ENCODE results near the gene YIF1A. TPM values are rescaled to one million over a fixed set of nuclear protein-coding genes. Genes with fewer than 3 reads are reported as not detected.
A peak's percentile ranks its signal among the peaks of the same experiment; 100 is the strongest.

YIF1A gene
- total RNA-seq, 1 donor from 2014 or later = 19.0 TPM

DNA sequence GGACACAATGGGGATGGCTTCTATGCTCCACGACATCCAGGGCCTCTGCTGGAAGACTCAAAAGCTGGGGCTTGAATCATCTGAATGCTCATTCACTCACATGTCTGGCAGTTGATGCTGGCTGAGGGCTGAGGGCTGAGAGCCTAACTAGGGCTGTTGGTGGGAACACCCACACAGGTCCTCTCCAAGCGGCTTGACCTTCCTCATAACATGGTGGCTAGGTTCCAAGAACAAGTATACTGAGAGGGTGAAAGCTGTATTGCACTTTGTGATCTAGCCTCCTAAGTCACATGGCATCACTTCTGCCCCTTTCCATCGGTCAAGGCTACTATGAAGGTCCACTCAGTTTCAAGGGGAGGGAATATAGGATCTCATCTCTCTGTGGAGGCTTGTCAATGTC, 10.2 kb upstream of the YIF1A start:
- H3K9ac ChIP-seq = no peak overlapping the region
- H3K9me3 ChIP-seq (ENCODE audit: low read depth) = no peaks in the 10 kb centered on the region
- H3K27ac Mint-ChIP-seq = no peak overlapping the region
- H3K27ac ChIP-seq = no peak overlapping the region
- TF ChIP-seq EZH2 (IDR thresholded peaks at IDR 0.05) (no peak), EZH2phosphoT487 (IDR thresholded peaks at IDR 0.05) (no peak)
- TF ChIP-seq, protein P1, sequence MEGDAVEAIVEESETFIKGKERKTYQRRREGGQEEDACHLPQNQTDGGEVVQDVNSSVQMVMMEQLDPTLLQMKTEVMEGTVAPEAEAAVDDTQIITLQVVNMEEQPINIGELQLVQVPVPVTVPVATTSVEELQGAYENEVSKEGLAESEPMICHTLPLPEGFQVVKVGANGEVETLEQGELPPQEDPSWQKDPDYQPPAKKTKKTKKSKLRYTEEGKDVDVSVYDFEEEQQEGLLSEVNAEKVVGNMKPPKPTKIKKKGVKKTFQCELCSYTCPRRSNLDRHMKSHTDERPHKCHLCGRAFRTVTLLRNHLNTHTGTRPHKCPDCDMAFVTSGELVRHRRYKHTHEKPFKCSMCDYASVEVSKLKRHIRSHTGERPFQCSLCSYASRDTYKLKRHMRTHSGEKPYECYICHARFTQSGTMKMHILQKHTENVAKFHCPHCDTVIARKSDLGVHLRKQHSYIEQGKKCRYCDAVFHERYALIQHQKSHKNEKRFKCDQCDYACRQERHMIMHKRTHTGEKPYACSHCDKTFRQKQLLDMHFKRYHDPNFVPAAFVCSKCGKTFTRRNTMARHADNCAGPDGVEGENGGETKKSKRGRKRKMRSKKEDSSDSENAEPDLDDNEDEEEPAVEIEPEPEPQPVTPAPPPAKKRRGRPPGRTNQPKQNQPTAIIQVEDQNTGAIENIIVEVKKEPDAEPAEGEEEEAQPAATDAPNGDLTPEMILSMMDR (IDR thresholded peaks at IDR 0.05) = no peak
- peaks cover 20% of the 10 kb centered on the region for H3K27me3 Mint-ChIP-seq (ENCODE audit: insufficient read depth, low read depth)
- peaks cover 6% of the 10 kb centered on the region for H3F3A ChIP-seq (ENCODE audit: low read depth)
- no peak overlapping the region for H3K4me3 ChIP-seq
- H3K36me3 Mint-ChIP-seq = no peaks in the 10 kb centered on the region
- no peaks in the 10 kb centered on the region for H3K36me3 ChIP-seq
- H2AFZ ChIP-seq (replicated peaks) = no peak overlapping the region
- H3K4me1 Mint-ChIP-seq = peaks cover 14% of the 10 kb centered on the region
- peaks cover 3% of the 10 kb centered on the region for H3K27me3 ChIP-seq
- H3K4me2 ChIP-seq = no peak overlapping the region
- no peaks in the 10 kb centered on the region for H3K4me1 ChIP-seq
- DNase-seq (ENCODE audit: low spot score) = no peak
- no peaks in the 10 kb centered on the region for H4K20me1 ChIP-seq (ENCODE audit: low read depth)
- no peaks in the 10 kb centered on the region for H3K9me3 Mint-ChIP-seq
- peak overlapping the region; percentile 21 for H3K4me3 Mint-ChIP-seq
- no peaks in the 10 kb centered on the region for H3K79me2 ChIP-seq (ENCODE audit: low read depth)

DNA sequence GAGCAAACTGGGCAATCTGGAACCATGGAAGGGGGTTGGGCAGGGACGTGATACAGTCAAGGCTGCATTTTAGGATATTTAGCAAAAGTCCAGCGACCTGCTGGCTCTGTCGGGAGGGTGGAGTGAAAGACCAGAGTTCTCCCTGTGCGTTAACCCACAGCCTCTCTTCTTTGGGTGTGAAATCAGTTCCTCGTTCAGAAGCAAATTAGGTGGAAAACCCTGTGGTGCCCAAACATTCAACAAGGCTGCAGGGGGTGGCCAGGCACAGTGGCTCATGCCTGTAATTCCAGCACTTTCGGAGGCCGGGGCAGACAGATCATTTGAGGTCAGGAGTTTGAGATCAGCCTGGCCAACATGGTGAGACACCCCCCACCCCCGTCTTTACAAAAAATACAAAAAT, 8.7 kb upstream of the YIF1A start:
- TF ChIP-seq, protein P1 (IDR thresholded peaks at IDR 0.05) = no peak
- TF ChIP-seq EZH2phosphoT487 (IDR thresholded peaks at IDR 0.05) = no peak
- no peak for TF ChIP-seq EZH2 (IDR thresholded peaks at IDR 0.05)
- H2AFZ ChIP-seq (replicated peaks) = no peak overlapping the region
- peaks cover 6% of the 10 kb centered on the region for H3F3A ChIP-seq (ENCODE audit: low read depth)
- peaks cover 17% of the 10 kb centered on the region for H3K4me1 Mint-ChIP-seq
- H3K27ac ChIP-seq = no peak overlapping the region
- no peaks in the 10 kb centered on the region for H3K36me3 ChIP-seq
- H3K4me2 ChIP-seq = no peak overlapping the region
- no peak overlapping the region for H3K4me3 ChIP-seq
- no peaks in the 10 kb centered on the region for H3K79me2 ChIP-seq (ENCODE audit: low read depth)
- H3K4me3 Mint-ChIP-seq = peak overlapping the region; percentile 36
- H3K27ac Mint-ChIP-seq = no peak overlapping the region
- DNase-seq (ENCODE audit: low spot score) = no peak
- peaks cover 19% of the 10 kb centered on the region for H3K27me3 ChIP-seq
- no peaks in the 10 kb centered on the region for H3K4me1 ChIP-seq
- no peak overlapping the region for H3K9ac ChIP-seq
- no peaks in the 10 kb centered on the region for H3K36me3 Mint-ChIP-seq
- H3K9me3 ChIP-seq (ENCODE audit: low read depth) = no peaks in the 10 kb centered on the region
- peaks cover 31% of the 10 kb centered on the region for H3K27me3 Mint-ChIP-seq (ENCODE audit: insufficient read depth, low read depth)
- H3K9me3 Mint-ChIP-seq = peaks cover 3% of the 10 kb centered on the region
- H4K20me1 ChIP-seq (ENCODE audit: low read depth) = peaks cover 2% of the 10 kb centered on the region

DNA sequence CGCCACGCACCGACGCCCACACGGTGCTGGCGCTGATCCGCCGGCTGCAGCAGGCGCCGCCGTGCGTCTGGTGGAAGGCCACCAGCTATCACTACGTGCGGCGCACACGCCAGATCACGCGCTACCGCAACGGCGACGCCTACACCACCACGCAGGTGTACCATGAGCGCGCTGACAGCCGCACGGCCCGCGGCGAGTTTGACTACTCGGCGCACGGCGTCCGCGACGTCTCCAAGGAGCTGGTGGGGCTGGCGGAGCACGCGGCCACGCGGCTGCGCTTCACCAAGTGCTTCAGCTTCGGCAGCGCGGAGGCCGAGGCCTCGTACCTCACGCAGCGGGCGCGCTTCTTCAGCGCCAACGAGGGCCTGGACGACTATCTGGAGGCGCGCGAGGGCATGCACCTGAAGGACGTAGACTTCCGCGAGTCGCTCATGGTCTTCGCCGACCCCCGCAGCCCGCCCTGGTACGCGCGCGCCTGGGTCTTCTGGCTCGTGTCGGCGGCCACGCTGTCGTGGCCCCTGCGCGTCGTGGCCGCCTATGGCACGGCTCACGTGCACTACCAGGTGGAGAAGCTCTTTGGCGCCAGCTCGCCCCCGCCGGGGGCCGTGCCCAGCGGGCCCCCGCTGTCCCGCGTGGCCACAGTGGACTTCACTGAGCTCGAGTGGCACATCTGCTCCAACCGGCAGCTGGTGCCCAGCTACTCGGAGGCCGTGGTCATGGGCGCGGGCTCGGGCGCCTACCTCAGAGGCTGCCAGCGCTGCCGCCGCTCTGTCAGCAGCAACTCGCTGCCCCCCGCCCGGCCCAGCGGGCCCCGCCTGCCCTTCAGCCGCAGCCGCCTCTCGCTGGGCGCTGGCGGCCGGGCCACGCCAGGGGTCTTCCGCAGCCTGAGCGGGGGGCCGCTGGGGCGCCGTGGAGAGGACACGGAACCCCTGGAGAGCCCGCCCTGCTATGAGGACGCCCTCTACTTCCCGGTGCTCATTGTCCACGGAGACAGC, 6.0 kb upstream of the YIF1A start:
- H3K27ac ChIP-seq = no peak overlapping the region
- H3K36me3 ChIP-seq = no peaks in the 10 kb centered on the region
- H3K9me3 ChIP-seq (ENCODE audit: low read depth) = no peaks in the 10 kb centered on the region
- peaks cover 5% of the 10 kb centered on the region for H3K4me1 ChIP-seq
- H2AFZ ChIP-seq (replicated peaks) = no peak overlapping the region
- peaks cover 5% of the 10 kb centered on the region for H3K9me3 Mint-ChIP-seq
- DNase-seq (ENCODE audit: low spot score) = no peak
- H3K4me3 ChIP-seq = no peak overlapping the region
- peaks cover 30% of the 10 kb centered on the region for H3K4me1 Mint-ChIP-seq
- TF ChIP-seq EZH2phosphoT487 (IDR thresholded peaks at IDR 0.05) (no peak), EZH2 (IDR thresholded peaks at IDR 0.05) (no peak)
- TF ChIP-seq, protein P1 (IDR thresholded peaks at IDR 0.05) = no peak
- H3K4me3 Mint-ChIP-seq = no peak overlapping the region
- H3K27ac Mint-ChIP-seq = no peak overlapping the region
- H3K4me2 ChIP-seq = no peak overlapping the region
- H3K9ac ChIP-seq = no peak overlapping the region
- H3K79me2 ChIP-seq (ENCODE audit: low read depth) = no peaks in the 10 kb centered on the region
- H3K27me3 ChIP-seq = peaks cover 46% of the 10 kb centered on the region
- peaks cover 18% of the 10 kb centered on the region for H3F3A ChIP-seq (ENCODE audit: low read depth)
- H4K20me1 ChIP-seq (ENCODE audit: low read depth) = peaks cover 25% of the 10 kb centered on the region
- H3K27me3 Mint-ChIP-seq (ENCODE audit: insufficient read depth, low read depth) = peaks cover 45% of the 10 kb centered on the region
- H3K36me3 Mint-ChIP-seq = no peaks in the 10 kb centered on the region
